SK-N-SH (cell line): ENCODE data around the gene IKZF2. TPM values are rescaled to one million over a fixed set of nuclear protein-coding genes. Genes with fewer than 3 reads are reported as not detected.

ENCODE experiments used
- CTCF ChIA-PET: fragments of 300-600, 350-600 bp; formaldehyde crosslinking; extraction: SDS; loops from one replicate; lab custom pipeline; 2021; lab: Yijun Ruan, JAX
- POLR2A ChIA-PET: fragments of 350-600 bp; sonication (Branson Sonifier 250); formaldehyde crosslinking; extraction: SDS; loops from one replicate; lab custom pipeline; 2020; ENCODE audit warnings: antibody characterized with exemption, inconsistent platforms; lab: Yijun Ruan, JAX
- DNase-seq: peaks from one replicate; pipeline ENCODE4 v3.0.0; 2012
- H2AFZ ChIP-seq: fragments of 200-600 bp; sonication (generic); 2 replicates; pipeline ENCODE4 v1.8.1; 2016; ENCODE audit warnings: antibody characterized with exemption, mild to moderate bottlenecking, low read depth
- H3F3A ChIP-seq: fragments of 200-600 bp; sonication (generic); replicated peaks from 2 replicates; pipeline ENCODE3; 2016; ENCODE audit warnings: antibody characterized with exemption, mild to moderate bottlenecking; ENCODE audit not compliant: insufficient read depth
- H3K27ac ChIP-seq, 2 experiments: fragments of 200-500 bp in 1 of 2; fragments of 200-600 bp in 1 of 2; sonication (Bioruptor generic) in 1 of 2; sonication (generic), shearing (Covaris generic) in 1 of 2; 2 replicates each; pipeline versions ENCODE4 v1.5.1 to v1.6.1; 2014 to 2016; ENCODE audit warnings: low read depth in 2 of 2, inconsistent platforms in 1 of 2, low read length in 1 of 2, mild to moderate bottlenecking in 1 of 2, mixed read lengths in 1 of 2
- H3K27me3 ChIP-seq: fragments of 200-600 bp; sonication (generic), shearing (Covaris generic); 2 replicates; pipeline ENCODE4 v1.6.1; 2016; ENCODE audit warnings: mixed run types; ENCODE audit not compliant: insufficient read depth
- H3K36me3 ChIP-seq, 2 experiments: fragments of 200-500 bp in 1 of 2; fragments of 200-600 bp in 1 of 2; sonication (Bioruptor generic) in 1 of 2; sonication (generic) in 1 of 2; replicated peaks in 1 of 2; 2 replicates each; pipeline versions ENCODE3 to v1.5.1; 2014 to 2016; ENCODE audit warnings: low read length in 1 of 2, mild to moderate bottlenecking in 1 of 2; ENCODE audit not compliant: insufficient read depth in 2 of 2, control insufficient read depth in 1 of 2
- H3K4me1 ChIP-seq, 2 experiments: fragments of 200-500 bp in 1 of 2; fragments of 200-600 bp in 1 of 2; sonication (Bioruptor generic) in 1 of 2; sonication (generic), shearing (Covaris generic) in 1 of 2; 2 replicates each; pipeline versions ENCODE4 v1.5.1 to v1.6.1; 2014 to 2016; ENCODE audit warnings: low read depth in 1 of 2, low read length in 1 of 2, mixed run types in 1 of 2; ENCODE audit not compliant: insufficient read depth in 2 of 2, control insufficient read depth in 1 of 2
- H3K4me2 ChIP-seq: fragments of 200-600 bp; sonication (generic), shearing (Covaris generic); 2 replicates; pipeline ENCODE4 v1.6.1; 2017; ENCODE audit warnings: mixed run types
- H3K4me3 ChIP-seq, 2 experiments: fragments of 200-500 bp in 1 of 2; fragments of 200-600 bp in 1 of 2; sonication (Bioruptor generic) in 1 of 2; sonication (generic), shearing (Covaris generic) in 1 of 2; 2 replicates each; pipeline versions ENCODE4 v1.5.1 to v1.8.1; 2014 to 2016; ENCODE audit warnings: low read depth in 2 of 2, inconsistent platforms in 1 of 2, low read length in 1 of 2, mild to moderate bottlenecking in 1 of 2, mixed read lengths in 1 of 2, moderate library complexity in 1 of 2
- H3K79me2 ChIP-seq: fragments of 200-600 bp; sonication (generic); 2 replicates; pipeline ENCODE4 v1.8.1; 2017; ENCODE audit warnings: mild to moderate bottlenecking; ENCODE audit not compliant: insufficient read depth
- H3K9ac ChIP-seq: fragments of 200-600 bp; sonication (generic); 2 replicates; pipeline ENCODE4 v1.6.1; 2017; ENCODE audit warnings: mixed run types
- H3K9me2 ChIP-seq: fragments of 200-600 bp; sonication (generic); 2 replicates; pipeline ENCODE4 v1.6.1; 2017; ENCODE audit warnings: mixed run types
- H3K9me3 ChIP-seq: fragments of 200-600 bp; sonication (generic); 2 replicates; pipeline ENCODE4 v1.6.1; 2017; ENCODE audit warnings: mixed run types, mild to moderate bottlenecking, moderate library complexity
- H4K20me1 ChIP-seq: fragments of 200-600 bp; sonication (generic); 2 replicates; pipeline ENCODE4 v1.6.1; 2017; ENCODE audit warnings: mild to moderate bottlenecking, mixed run types; ENCODE audit not compliant: insufficient read depth
- ELF1 ChIP-seq: IDR thresholded peaks from 2 replicates; pipeline ENCODE4 v1.4.0; 2012
- EP300 ChIP-seq, 2 experiments: IDR thresholded peaks; 2 replicates each; pipeline versions ENCODE4 v1.4.0 to v1.6.1; 2012; ENCODE audit warnings: borderline replicate concordance in 1 of 2, low read depth in 1 of 2, low read length in 1 of 2
- FOSL2 ChIP-seq: IDR thresholded peaks from 2 replicates; pipeline ENCODE4 v1.4.0; 2012; ENCODE audit warnings: low read depth, mild to moderate bottlenecking, moderate library complexity, borderline replicate concordance
- FOXJ3 ChIP-seq: sonication (generic); formaldehyde crosslinking; IDR thresholded peaks from 2 replicates; pipeline ENCODE4 v1.5.1; 2020; ENCODE audit warnings: mild to moderate bottlenecking, missing genetic modification reagents
- JUND ChIP-seq: IDR thresholded peaks from 2 replicates; pipeline ENCODE4 v1.4.0; 2012
- MXI1 ChIP-seq: IDR thresholded peaks from 2 replicates; pipeline ENCODE4 v1.6.1; 2012; ENCODE audit warnings: mild to moderate bottlenecking, low read depth, low read length, improper control_type of control experiment
- NFIC ChIP-seq: IDR thresholded peaks from 2 replicates; pipeline ENCODE4 v1.4.0; 2012; ENCODE audit warnings: borderline replicate concordance
- NRF1 ChIP-seq: IDR thresholded peaks from 2 replicates; pipeline ENCODE4 v1.6.1; 2012; ENCODE audit warnings: low read depth, mild to moderate bottlenecking, low read length
- POLR2AphosphoS5 ChIP-seq: IDR thresholded peaks from 2 replicates; pipeline ENCODE4 v1.6.1; 2012; ENCODE audit warnings: low read depth, low read length
- RAD21 ChIP-seq: IDR thresholded peaks from 2 replicates; pipeline ENCODE4 v1.6.1; 2012; ENCODE audit warnings: mild to moderate bottlenecking, low read length
- SIN3A ChIP-seq: IDR thresholded peaks from 2 replicates; pipeline ENCODE4 v1.6.1; 2012; ENCODE audit warnings: low read depth, mild to moderate bottlenecking, low read length, moderate library complexity, borderline replicate concordance
- TEAD4 ChIP-seq: IDR thresholded peaks from 2 replicates; pipeline ENCODE4 v1.4.0; 2012; ENCODE audit warnings: mild to moderate bottlenecking, borderline replicate concordance; ENCODE audit not compliant: insufficient read depth
- USF2 ChIP-seq: fragments of 150-350 bp; IDR thresholded peaks from 2 replicates; pipeline ENCODE4 v1.6.1; 2017; ENCODE audit warnings: antibody characterized with exemption, low read length, low read depth, borderline replicate concordance
- YY1 ChIP-seq: IDR thresholded peaks from 2 replicates; pipeline ENCODE4 v1.4.0; 2012; ENCODE audit warnings: low read depth, mild to moderate bottlenecking
- WGBS: methylation state at CpG from one replicate; pipeline ENCODE4 v1.1.6; 2017; ENCODE audit warnings: low lambda C conversion rate; 5-methylcytosine and 5-hydroxymethylcytosine counted together
- polyA plus RNA-seq, 3 experiments: library from polyadenylated mRNA; depleted of rRNA; stranded (reverse); fragments of >200 nt; gene quantifications; 2 replicates each; pipeline ENCODE4 v1.2.3, GENCODE V29; 2012
- TF ChIP-seq, protein P1 (sequence below): IDR thresholded peaks from 2 replicates; pipeline ENCODE4 v1.4.0; 2012; ENCODE audit warnings: low read depth, borderline replicate concordance
- TF ChIP-seq, protein P2 (sequence below): IDR thresholded peaks from 2 replicates; pipeline ENCODE4; 2012
- TF ChIP-seq, protein P3 (sequence below): fragments of 200-600 bp; sonication (generic); IDR thresholded peaks from 2 replicates; pipeline ENCODE4 v1.6.1; 2017; ENCODE audit warnings: antibody characterized with exemption, mild to moderate bottlenecking, moderate library complexity
- TF ChIP-seq, protein P4 (sequence below): IDR thresholded peaks from 2 replicates; pipeline ENCODE4 v1.6.1; 2012; ENCODE audit warnings: mild to moderate bottlenecking, low read depth, low read length, moderate library complexity
- TF ChIP-seq, protein P5 (sequence below): fragments of 150-350 bp; IDR thresholded peaks from 2 replicates; pipeline ENCODE4 v1.6.1; 2016; ENCODE audit warnings: mild to moderate bottlenecking, low read depth, low read length

Gene IKZF2
- polyA plus RNA-seq, 1 of the 3 experiments (the other 2 are of a cell fraction): 1.3 TPM

GRCh38 chr2:213101109-213101508, 50.3 kb downstream of the IKZF2 start:
- Histone ChIP-seq H3F3A (no peaks in the 10 kb centered on the region), H3K27ac (no peak overlapping the region), H3K9ac (no peak overlapping the region), H3K79me2 (no peaks in the 10 kb centered on the region; the same call in 1 of the 2 replicates)
- POLR2A ChIA-PET: no interaction called here
- CTCF ChIA-PET: no interaction called here
- TF ChIP-seq, protein P1, sequence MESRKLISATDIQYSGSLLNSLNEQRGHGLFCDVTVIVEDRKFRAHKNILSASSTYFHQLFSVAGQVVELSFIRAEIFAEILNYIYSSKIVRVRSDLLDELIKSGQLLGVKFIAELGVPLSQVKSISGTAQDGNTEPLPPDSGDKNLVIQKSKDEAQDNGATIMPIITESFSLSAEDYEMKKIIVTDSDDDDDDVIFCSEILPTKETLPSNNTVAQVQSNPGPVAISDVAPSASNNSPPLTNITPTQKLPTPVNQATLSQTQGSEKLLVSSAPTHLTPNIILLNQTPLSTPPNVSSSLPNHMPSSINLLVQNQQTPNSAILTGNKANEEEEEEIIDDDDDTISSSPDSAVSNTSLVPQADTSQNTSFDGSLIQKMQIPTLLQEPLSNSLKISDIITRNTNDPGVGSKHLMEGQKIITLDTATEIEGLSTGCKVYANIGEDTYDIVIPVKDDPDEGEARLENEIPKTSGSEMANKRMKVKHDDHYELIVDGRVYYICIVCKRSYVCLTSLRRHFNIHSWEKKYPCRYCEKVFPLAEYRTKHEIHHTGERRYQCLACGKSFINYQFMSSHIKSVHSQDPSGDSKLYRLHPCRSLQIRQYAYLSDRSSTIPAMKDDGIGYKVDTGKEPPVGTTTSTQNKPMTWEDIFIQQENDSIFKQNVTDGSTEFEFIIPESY: no peak
- no peak for TF ChIP-seq ELF1
- TF ChIP-seq, protein P2, sequence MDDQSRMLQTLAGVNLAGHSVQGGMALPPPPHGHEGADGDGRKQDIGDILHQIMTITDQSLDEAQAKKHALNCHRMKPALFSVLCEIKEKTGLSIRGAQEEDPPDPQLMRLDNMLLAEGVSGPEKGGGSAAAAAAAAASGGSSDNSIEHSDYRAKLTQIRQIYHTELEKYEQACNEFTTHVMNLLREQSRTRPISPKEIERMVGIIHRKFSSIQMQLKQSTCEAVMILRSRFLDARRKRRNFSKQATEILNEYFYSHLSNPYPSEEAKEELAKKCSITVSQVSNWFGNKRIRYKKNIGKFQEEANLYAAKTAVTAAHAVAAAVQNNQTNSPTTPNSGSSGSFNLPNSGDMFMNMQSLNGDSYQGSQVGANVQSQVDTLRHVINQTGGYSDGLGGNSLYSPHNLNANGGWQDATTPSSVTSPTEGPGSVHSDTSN: no peak
- TF ChIP-seq JUND: no peak
- TF ChIP-seq RAD21: no peak
- TF ChIP-seq, protein P3, sequence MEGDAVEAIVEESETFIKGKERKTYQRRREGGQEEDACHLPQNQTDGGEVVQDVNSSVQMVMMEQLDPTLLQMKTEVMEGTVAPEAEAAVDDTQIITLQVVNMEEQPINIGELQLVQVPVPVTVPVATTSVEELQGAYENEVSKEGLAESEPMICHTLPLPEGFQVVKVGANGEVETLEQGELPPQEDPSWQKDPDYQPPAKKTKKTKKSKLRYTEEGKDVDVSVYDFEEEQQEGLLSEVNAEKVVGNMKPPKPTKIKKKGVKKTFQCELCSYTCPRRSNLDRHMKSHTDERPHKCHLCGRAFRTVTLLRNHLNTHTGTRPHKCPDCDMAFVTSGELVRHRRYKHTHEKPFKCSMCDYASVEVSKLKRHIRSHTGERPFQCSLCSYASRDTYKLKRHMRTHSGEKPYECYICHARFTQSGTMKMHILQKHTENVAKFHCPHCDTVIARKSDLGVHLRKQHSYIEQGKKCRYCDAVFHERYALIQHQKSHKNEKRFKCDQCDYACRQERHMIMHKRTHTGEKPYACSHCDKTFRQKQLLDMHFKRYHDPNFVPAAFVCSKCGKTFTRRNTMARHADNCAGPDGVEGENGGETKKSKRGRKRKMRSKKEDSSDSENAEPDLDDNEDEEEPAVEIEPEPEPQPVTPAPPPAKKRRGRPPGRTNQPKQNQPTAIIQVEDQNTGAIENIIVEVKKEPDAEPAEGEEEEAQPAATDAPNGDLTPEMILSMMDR: no peak
- TF ChIP-seq, protein P4, sequence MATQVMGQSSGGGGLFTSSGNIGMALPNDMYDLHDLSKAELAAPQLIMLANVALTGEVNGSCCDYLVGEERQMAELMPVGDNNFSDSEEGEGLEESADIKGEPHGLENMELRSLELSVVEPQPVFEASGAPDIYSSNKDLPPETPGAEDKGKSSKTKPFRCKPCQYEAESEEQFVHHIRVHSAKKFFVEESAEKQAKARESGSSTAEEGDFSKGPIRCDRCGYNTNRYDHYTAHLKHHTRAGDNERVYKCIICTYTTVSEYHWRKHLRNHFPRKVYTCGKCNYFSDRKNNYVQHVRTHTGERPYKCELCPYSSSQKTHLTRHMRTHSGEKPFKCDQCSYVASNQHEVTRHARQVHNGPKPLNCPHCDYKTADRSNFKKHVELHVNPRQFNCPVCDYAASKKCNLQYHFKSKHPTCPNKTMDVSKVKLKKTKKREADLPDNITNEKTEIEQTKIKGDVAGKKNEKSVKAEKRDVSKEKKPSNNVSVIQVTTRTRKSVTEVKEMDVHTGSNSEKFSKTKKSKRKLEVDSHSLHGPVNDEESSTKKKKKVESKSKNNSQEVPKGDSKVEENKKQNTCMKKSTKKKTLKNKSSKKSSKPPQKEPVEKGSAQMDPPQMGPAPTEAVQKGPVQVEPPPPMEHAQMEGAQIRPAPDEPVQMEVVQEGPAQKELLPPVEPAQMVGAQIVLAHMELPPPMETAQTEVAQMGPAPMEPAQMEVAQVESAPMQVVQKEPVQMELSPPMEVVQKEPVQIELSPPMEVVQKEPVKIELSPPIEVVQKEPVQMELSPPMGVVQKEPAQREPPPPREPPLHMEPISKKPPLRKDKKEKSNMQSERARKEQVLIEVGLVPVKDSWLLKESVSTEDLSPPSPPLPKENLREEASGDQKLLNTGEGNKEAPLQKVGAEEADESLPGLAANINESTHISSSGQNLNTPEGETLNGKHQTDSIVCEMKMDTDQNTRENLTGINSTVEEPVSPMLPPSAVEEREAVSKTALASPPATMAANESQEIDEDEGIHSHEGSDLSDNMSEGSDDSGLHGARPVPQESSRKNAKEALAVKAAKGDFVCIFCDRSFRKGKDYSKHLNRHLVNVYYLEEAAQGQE: no peak
- TF ChIP-seq USF2: no peak
- TF ChIP-seq, protein P5, sequence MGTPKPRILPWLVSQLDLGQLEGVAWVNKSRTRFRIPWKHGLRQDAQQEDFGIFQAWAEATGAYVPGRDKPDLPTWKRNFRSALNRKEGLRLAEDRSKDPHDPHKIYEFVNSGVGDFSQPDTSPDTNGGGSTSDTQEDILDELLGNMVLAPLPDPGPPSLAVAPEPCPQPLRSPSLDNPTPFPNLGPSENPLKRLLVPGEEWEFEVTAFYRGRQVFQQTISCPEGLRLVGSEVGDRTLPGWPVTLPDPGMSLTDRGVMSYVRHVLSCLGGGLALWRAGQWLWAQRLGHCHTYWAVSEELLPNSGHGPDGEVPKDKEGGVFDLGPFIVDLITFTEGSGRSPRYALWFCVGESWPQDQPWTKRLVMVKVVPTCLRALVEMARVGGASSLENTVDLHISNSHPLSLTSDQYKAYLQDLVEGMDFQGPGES: no peak
- no peak for TF ChIP-seq FOSL2
- no peak for TF ChIP-seq TEAD4
- TF ChIP-seq EP300 (IDR thresholded peaks at IDR 0.05; ENCODE audit: borderline replicate concordance in 1 of 2, low read depth in 1 of 2, low read length in 1 of 2): no peak
- no peak for TF ChIP-seq MXI1
- TF ChIP-seq FOXJ3 (CRISPR knock-in tag): no peak
- no peak for TF ChIP-seq NRF1
- TF ChIP-seq YY1: no peak
- TF ChIP-seq SIN3A: no peak
- TF ChIP-seq NFIC: no peak
- TF ChIP-seq POLR2AphosphoS5: no peak
- TF ChIP-seq, all 33 proteins: peak for 0
- peaks cover 4% of the 10 kb centered on the region; the same call in 1 of the 2 replicates for H3K9me2 ChIP-seq
- no peak overlapping the region for H2AFZ ChIP-seq
- DNase-seq: no peak
- H3K4me1 ChIP-seq: peaks cover 0 to 7% of the 10 kb centered on the region in 2 experiments; a peak in 1 of 4 replicates
- H3K27me3 ChIP-seq: no peaks in the 10 kb centered on the region
- H3K4me2 ChIP-seq: no peak overlapping the region
- no peaks in the 10 kb centered on the region for H3K36me3 ChIP-seq
- H3K4me3 ChIP-seq: no peak overlapping the region
- WGBS: 78% methylated on average over 1 of the region's 1 CpG
- no peaks in the 10 kb centered on the region for H4K20me1 ChIP-seq
- H3K9me3 ChIP-seq: no peaks in the 10 kb centered on the region
